Measurements from ENCODE around the gene PCDHB8.

- TF ChIP-seq CTCF (IDR thresholded peaks at IDR 0.05) (no peak), POLR2A (IDR thresholded peaks at IDR 0.05) (no peak), POLR2AphosphoS5 (IDR thresholded peaks at IDR 0.05) (no peak), EP300 (IDR thresholded peaks at IDR 0.05) (no peak)
These were observed 2.7 kb downstream of the PCDHB8 start for GRCh38 chr5:141180313-141180712.

Measured in gastroesophageal sphincter (tissue), 3 donors.